Psoas muscle (tissue), 8 donors: ENCODE data around the gene HSD17B12. TPM values are rescaled to one million over a fixed set of nuclear protein-coding genes. Genes with fewer than 3 reads are reported as not detected.
"Not testable (repeated sequence)": the region's sequence is repeated elsewhere in the genome, so short reads cannot be mapped to it uniquely, and the experiment has no call there.

ENCODE experiments used
- ATAC-seq, 4 donors: fragments of 200-7000 bp; cut with Tn5 transposase; one replicate each; pipeline ENCODE4 v1.9.1; 2020; ENCODE audit warnings: moderate library complexity in 3 of 4, mild to moderate bottlenecking in 2 of 4
- DNase-seq, 2 donors: peaks; one replicate each; pipeline ENCODE4 v3.0.0-alpha.2; 2020
- H3K27ac ChIP-seq: fragments of 200-600 bp; one replicate; pipeline ENCODE4 v1.8.0; 2022
- H3K27me3 ChIP-seq, 3 donors: fragments of 200-600 bp in 1 of 3; one replicate each; pipeline versions ENCODE4 v1.6.1 to v1.8.0; 2013 to 2022; ENCODE audit warnings: low read length in 2 of 3, mild to moderate bottlenecking in 2 of 3, moderate library complexity in 1 of 3; ENCODE audit not compliant: insufficient read depth in 3 of 3
- H3K36me3 ChIP-seq, 2 donors: fragments of 200-600 bp in 1 of 2; one replicate each; pipeline versions ENCODE4 v1.6.1 to v1.8.0; 2013 to 2022; ENCODE audit warnings: low read depth in 1 of 2, mild to moderate bottlenecking in 1 of 2, moderate library complexity in 1 of 2; ENCODE audit not compliant: insufficient read depth in 1 of 2
- H3K4me1 ChIP-seq: fragments of 200-600 bp; one replicate; pipeline ENCODE4 v1.8.0; 2022
- H3K4me3 ChIP-seq: fragments of 200-600 bp; one replicate; pipeline ENCODE4 v1.8.0; 2022; ENCODE audit warnings: mild to moderate bottlenecking
- H3K9me3 ChIP-seq: fragments of 200-600 bp; one replicate; pipeline ENCODE4 v1.8.0; 2022
- WGBS, 3 donors: extraction: QIAGEN DNeasy Blood & Tissue Kit; methylation state at CpG; one replicate each; pipeline versions ENCODE4 v1.1.6 to v1.1.7; 2013; 5-methylcytosine and 5-hydroxymethylcytosine counted together
- intact Hi-C, 2 donors: fragments of 100-400 bp; cut with DNase I; formaldehyde crosslinking; loops; one replicate each; pipeline versions ENCODE4 v1.11.0 to v1.14.2; 2022
- polyA plus RNA-seq, 3 donors: library from polyadenylated mRNA; stranded (reverse); fragments of 200-250 nt; gene quantifications; one replicate each; pipeline ENCODE4 v1.2.3, GENCODE V29; 2013
- total RNA-seq, 4 donors: library from RNA; stranded (reverse); fragmentation: NEBNext Ultra II Directional in 2 of 4; extraction: Animal tissue kit (Norgen Biotek cat#: 25700) in 2 of 4; gene quantifications; one replicate each; pipeline versions ENCODE4 v1.2.1 to v1.2.4, GENCODE V29; 2021 to 2023
- TF ChIP-seq, protein P1 (sequence below): fragments of 200-600 bp; IDR thresholded peaks from one replicate; pipeline ENCODE4 v1.8.0; 2022; ENCODE audit warnings: antibody characterized with exemption
- donor health status: healthy with polysubstance abuse.
- donor health status: DM: no; HTN: no; CAD: no; lungs with moderate emphysema.
- donor health status: Bipolar disorder and iron deficiency.
- donor health status: healthy.
- donor health status: DM: yes; HTN: yes; CAD: no.
- donor health status: DM: no; HTN: no; CAD: no.
- donor health status: DM: no; HTN: no; CAD: no.
- donor health status: DM: yes; HTN: yes; CAD: no.

HSD17B12 gene
- total and polyA plus RNA-seq, 7 donors, result 29.2 to 82.0 (median 45.0) TPM

- no peaks in the 10 kb centered on the region for H3K27me3 ChIP-seq
- DNase-seq, result no peak
- no peaks in the 10 kb centered on the region for H3K9me3 ChIP-seq
- H3K27ac ChIP-seq, result no peak overlapping the region
- no peaks in the 10 kb centered on the region for H3K36me3 ChIP-seq
- H3K4me3 ChIP-seq, result no peak overlapping the region
- TF ChIP-seq, protein P1, sequence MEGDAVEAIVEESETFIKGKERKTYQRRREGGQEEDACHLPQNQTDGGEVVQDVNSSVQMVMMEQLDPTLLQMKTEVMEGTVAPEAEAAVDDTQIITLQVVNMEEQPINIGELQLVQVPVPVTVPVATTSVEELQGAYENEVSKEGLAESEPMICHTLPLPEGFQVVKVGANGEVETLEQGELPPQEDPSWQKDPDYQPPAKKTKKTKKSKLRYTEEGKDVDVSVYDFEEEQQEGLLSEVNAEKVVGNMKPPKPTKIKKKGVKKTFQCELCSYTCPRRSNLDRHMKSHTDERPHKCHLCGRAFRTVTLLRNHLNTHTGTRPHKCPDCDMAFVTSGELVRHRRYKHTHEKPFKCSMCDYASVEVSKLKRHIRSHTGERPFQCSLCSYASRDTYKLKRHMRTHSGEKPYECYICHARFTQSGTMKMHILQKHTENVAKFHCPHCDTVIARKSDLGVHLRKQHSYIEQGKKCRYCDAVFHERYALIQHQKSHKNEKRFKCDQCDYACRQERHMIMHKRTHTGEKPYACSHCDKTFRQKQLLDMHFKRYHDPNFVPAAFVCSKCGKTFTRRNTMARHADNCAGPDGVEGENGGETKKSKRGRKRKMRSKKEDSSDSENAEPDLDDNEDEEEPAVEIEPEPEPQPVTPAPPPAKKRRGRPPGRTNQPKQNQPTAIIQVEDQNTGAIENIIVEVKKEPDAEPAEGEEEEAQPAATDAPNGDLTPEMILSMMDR, result no peak
- ATAC-seq, result no peak
- intact Hi-C loops, result no loop called here
- H3K4me1 ChIP-seq, result no peaks in the 10 kb centered on the region
- WGBS, 3 donors, result 79 to 95% (median 95%) methylated on average over 1 of the region's 1 CpG
Observed at GRCh38 chr11:43664295-43664694, 16.2 kb upstream of the HSD17B12 start.

- intact Hi-C loops, ATAC-seq: not testable (repeated sequence)
Observed at GRCh38 chr11:43671284-43671683, 9.3 kb upstream of the HSD17B12 start.

DNA sequence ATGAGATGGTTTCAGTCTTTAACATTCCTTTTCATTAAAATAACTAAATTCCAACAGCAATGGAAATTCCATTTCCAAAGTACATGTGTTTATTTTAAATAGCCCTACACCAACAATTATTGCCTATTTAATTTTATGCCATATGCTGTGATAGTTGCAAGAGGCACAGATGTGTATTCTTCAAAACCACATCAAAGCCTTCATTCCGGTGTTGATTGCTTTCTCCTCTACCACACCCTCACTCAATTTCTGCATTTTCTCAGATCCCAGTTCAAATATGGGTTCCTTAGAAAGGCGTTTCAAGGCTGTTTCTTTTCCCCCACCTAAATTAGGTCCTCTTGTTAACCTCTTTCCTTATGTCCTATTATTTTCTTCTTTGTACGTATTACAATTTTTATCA, 6.0 kb upstream of the HSD17B12 start:
- intact Hi-C loops, result no loop called here
- no peak for ATAC-seq
- H3K27ac ChIP-seq, result no peak overlapping the region
- no peak for DNase-seq
- no peaks in the 10 kb centered on the region for H3K27me3 ChIP-seq
- H3K9me3 ChIP-seq, result peaks cover 3% of the 10 kb centered on the region
- no peaks in the 10 kb centered on the region for H3K36me3 ChIP-seq
- H3K4me3 ChIP-seq, result no peak overlapping the region
- no peaks in the 10 kb centered on the region for H3K4me1 ChIP-seq
- WGBS, 3 donors, result 66 to 73% (median 71%) methylated on average over 3 of the region's 3 CpGs
- TF ChIP-seq, protein P1, result no peak

More at GRCh38 chr11:43671284-43671683, 9.3 kb upstream of the HSD17B12 start:
- not testable (repeated sequence) for H3K36me3 ChIP-seq, H3K27me3 ChIP-seq, H3K4me1 ChIP-seq, DNase-seq, H3K9me3 ChIP-seq, H3K27ac ChIP-seq, H3K4me3 ChIP-seq
- 84 to 85% (median 85%) methylated on average over 6 of the region's 6 CpGs for WGBS, 3 donors

DNA sequence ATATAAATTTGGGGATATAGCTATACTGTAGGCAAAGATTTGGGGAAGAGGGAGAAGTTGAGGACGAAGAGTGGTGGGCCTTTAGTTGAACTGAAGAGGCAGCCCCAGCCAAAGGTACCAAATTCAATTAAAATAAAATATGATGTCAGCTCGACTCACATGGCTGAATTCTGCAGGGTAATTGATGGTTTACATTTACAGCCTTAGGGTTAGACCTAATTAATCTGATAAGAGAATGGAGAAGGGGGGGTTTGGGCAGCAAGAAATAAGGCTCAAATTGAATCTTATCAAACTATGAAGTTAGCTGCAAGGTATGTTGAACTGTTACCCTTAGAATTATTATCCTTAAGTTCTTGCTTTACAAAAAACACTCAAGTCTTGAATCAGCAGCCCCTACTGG, 3.6 kb upstream of the HSD17B12 start:
- H3K36me3 ChIP-seq, result no peaks in the 10 kb centered on the region
- peaks cover 2% of the 10 kb centered on the region for H3K4me1 ChIP-seq
- H3K27ac ChIP-seq, result no peak overlapping the region
- TF ChIP-seq, protein P1, result no peak
- 56 to 61% (median 60%) methylated on average over 2 of the region's 2 CpGs for WGBS, 3 donors
- no peak overlapping the region for H3K4me3 ChIP-seq
- ATAC-seq, result no peak
- no peak for DNase-seq
- H3K27me3 ChIP-seq, result no peaks in the 10 kb centered on the region
- peaks cover 3% of the 10 kb centered on the region for H3K9me3 ChIP-seq
- intact Hi-C loops, result no loop called here

GRCh38 chr11:43681401-43681942, 934 bp downstream of the HSD17B12 start:
- TF ChIP-seq, protein P1, result no peak
- DNase-seq, result no peak

GRCh38 chr11:43682081-43682480, 1.5 kb downstream of the HSD17B12 start:
- Histone ChIP-seq H3K27ac (peak overlapping the region; percentile 96), H3K4me1 (peaks cover 39% of the 10 kb centered on the region), H3K4me3 (peak overlapping the region; percentile 96)
- 83 to 90% (median 88%) methylated on average over 11 of the region's 11 CpGs for WGBS, 3 donors
- ATAC-seq, H3K9me3 ChIP-seq, H3K27me3 ChIP-seq, H3K36me3 ChIP-seq, DNase-seq: not testable (repeated sequence)
- intact Hi-C loops, result loop anchor here (5.0 kb wide), 2 partner anchors 35 to 40 kb away; no protein-coding TSS in a partner anchor

More at GRCh38 chr11:43681401-43681942, 934 bp downstream of the HSD17B12 start:
- ATAC-seq, result no peak
- WGBS, 3 donors, result 7 to 8% (median 7%) methylated on average over 12 of the region's 12 CpGs
- Histone ChIP-seq H3K4me1 (peaks cover 33% of the 10 kb centered on the region), H3K27ac (peak overlapping the region; percentile 96), H3K36me3 (peaks cover 0 to 4% of the 10 kb centered on the region in 2 donors), H3K4me3 (peak overlapping the region; percentile 96), H3K27me3 (no peaks in the 10 kb centered on the region), H3K9me3 (peaks cover 3% of the 10 kb centered on the region)
- intact Hi-C loops, result loop anchor here (5.0 kb wide), 2 partner anchors 34 to 39 kb away; no protein-coding TSS in a partner anchor
